Activated CD8-positive, alpha-beta memory T cell treated with anti-CD3 and anti-CD28 coated beads, Interleukin-2, amount 50 U/mL, for 24 hours (primary cell): ENCODE measurements around the gene UQCRQ.

ENCODE experiments used
- DNase-seq: peaks from one replicate; pipeline ENCODE4 v3.0.0-alpha.2; 2020; ENCODE audit errors: extremely low read depth

Gene UQCRQ

GRCh38 chr5:132870801-132871200 lies 4.4 kb downstream of the UQCRQ start:
- no peak for DNase-seq

- DNase-seq: no peak
These were observed 5.2 kb downstream of the UQCRQ start for GRCh38 chr5:132871459-132872284.

- no peak for DNase-seq
These were observed 6.3 kb downstream of the UQCRQ start for GRCh38 chr5:132872788-132873118.

- no peak for DNase-seq
These were observed 6.9 kb downstream of the UQCRQ start, which contains the start of gene LEAP2 for GRCh38 chr5:132873119-132873929. Gene LEAP2, plus strand, starts transcription at chr5:132873668. Its CDS starts 27 bp downstream, at chr5:132873695.

- DNase-seq: no peak
These were observed 7.5 kb downstream of the UQCRQ start for GRCh38 chr5:132873930-132874271.

GRCh38 chr5:132876020-132876759 lies 9.7 kb downstream of the UQCRQ start:
- no peak for DNase-seq

- DNase-seq: no peak
These were observed 11.0 kb downstream of the UQCRQ start for GRCh38 chr5:132877466-132877865.

- no peak for DNase-seq
These were observed 11.5 kb downstream of the UQCRQ start for GRCh38 chr5:132877938-132878337.

- no peak for DNase-seq
These were observed 16.9 kb downstream of the UQCRQ start for GRCh38 chr5:132883261-132883834.

- no peak for DNase-seq
These were observed 18.1 kb downstream of the UQCRQ start for GRCh38 chr5:132884548-132884947.

GRCh38 chr5:132886064-132886823 lies 19.8 kb downstream of the UQCRQ start:
- no peak for DNase-seq

- DNase-seq: no peak
These were observed 20.8 kb downstream of the UQCRQ start for GRCh38 chr5:132887283-132887682.

GRCh38 chr5:132889501-132889900 lies 23.1 kb downstream of the UQCRQ start:
- DNase-seq: no peak

- DNase-seq: no peak
These were observed 24.4 kb downstream of the UQCRQ start for GRCh38 chr5:132890817-132891216.

GRCh38 chr5:132895719-132896305 lies 29.4 kb downstream of the UQCRQ start:
- DNase-seq: no peak

GRCh38 chr5:132896685-132897084 lies 30.2 kb downstream of the UQCRQ start:
- DNase-seq: no peak

- DNase-seq: no peak
These were observed 31.7 kb downstream of the UQCRQ start for GRCh38 chr5:132898094-132898493.

- no peak for DNase-seq
These were observed 34.6 kb downstream of the UQCRQ start for GRCh38 chr5:132901036-132901435.

- DNase-seq: no peak
These were observed 35.3 kb downstream of the UQCRQ start for GRCh38 chr5:132901730-132902129.

- no peak for DNase-seq
These were observed 39.5 kb downstream of the UQCRQ start for GRCh38 chr5:132905938-132906337.

GRCh38 chr5:132907161-132907560 lies 40.7 kb downstream of the UQCRQ start:
- no peak for DNase-seq
